ENCODE data around the gene FOXP1.

FOXP1 gene

DNA sequence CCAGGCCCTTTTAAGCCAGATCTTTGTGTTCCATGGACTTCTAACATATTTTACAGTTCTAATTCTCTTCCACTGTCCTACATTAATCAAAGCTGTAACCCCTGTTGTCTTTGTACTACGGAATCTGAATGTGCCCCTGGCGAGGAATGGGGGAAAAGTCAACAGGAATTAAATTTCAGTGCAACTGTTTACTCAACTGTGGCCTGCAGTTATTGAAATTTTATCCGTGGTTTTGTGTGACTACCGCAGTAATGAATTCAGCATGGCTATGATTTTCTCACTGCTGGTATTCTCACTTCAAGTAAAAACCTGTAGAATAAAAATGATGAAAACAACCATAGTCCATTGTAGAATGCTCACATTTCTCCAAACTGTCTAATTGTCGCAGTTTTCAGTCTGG is 388.0 kb downstream of the FOXP1 start:
- DNase-seq: no peak

DNA sequence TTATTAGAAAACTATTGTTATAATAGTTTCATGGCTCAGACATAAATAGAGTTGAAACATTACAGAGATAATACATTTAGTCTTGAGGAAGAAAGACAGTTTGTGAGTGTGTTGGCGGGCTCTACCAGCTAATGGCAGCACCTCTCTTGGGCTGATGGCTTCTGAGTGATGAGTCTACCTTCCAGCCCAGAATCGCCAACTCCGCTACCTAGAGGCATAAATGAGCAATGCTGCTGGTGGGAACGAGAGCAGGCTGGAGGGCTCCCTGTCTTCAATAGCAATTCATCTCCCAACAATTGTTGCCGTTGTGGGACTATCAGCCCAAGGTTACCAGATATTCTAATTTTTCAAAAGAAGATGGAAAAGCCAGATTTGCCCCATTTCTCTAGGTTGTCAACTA is 388.7 kb downstream of the FOXP1 start:
- no peak for DNase-seq

DNA sequence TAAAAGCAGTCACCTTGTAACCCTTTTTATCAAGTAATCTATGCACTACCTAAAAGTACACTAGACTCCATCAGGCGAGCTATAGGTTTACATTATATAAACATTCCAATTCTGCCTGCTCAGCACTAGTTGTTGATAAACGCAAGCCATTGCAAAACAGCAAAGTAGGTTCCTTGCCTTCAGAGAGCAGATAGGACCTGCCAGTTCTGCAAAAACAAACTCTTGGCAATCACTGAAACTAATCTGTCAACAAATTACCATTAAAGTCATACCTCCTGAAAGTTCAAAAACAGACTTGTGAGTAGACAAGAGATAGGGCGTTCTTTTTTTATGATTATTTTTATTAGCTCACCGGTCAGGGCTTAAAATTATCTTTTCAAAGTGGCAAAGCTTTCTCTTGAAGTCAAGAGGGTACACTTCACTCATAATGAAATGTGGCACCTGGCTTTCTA is 392.5 kb downstream of the FOXP1 start:
- DNase-seq: no peak

DNA sequence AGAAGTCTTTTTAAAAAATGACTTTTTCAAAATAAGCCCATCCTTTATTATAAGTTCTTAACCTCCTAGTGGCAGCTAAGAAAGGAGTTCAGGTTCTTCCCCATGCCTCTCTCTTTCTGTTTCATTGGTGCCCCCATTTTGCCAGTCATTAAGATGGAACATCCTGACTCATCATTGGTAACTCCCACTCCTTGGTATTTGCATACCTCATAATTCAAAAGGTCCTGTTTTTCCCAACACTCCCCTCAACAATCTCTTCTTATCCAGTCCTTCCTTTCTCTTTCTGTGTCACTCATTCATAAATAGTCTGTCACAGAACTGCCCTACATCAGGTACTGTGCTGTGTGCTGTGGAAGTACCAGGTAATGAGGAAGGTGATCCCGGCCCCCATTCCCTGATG is 394.0 kb downstream of the FOXP1 start:
- DNase-seq: no peak

DNA sequence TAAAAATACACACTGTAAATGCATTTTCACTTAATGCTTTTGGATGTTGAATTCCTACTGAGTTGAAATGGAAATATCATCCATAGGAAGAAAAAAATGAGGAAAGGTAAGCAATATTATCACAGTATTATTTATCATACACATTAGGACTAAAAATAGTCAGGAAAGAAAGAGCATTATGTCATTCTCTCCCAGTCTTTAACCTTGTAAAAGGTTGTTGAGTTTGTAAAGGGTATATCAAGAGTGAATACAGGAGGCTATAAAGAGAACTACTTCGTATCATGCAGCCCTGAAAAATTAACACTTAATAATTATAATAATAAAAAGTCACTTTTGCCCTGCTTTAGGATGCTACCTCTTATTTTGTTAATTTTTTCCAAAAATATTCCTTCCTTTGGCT is 395.8 kb downstream of the FOXP1 start:
- no peak for DNase-seq

DNA sequence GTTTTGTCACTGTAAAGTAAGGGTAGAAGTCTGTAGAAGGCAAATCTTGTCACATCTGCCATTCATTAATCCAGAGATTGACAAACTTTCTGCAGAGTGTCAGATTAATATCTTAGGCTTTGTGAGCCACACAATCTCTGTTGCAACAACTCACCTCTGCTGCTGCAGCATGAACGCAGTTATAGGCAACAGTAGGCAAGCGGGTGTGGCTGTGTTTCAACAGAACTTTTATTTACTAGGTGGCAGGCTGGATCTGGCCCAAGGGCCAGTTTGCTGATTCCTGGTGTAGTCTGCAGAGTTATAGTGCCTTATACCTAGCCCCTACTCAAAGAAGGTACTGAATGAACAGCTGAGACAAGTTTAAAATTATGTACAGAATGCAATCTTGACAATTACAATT is 396.7 kb downstream of the FOXP1 start:
- DNase-seq: no peak

DNA sequence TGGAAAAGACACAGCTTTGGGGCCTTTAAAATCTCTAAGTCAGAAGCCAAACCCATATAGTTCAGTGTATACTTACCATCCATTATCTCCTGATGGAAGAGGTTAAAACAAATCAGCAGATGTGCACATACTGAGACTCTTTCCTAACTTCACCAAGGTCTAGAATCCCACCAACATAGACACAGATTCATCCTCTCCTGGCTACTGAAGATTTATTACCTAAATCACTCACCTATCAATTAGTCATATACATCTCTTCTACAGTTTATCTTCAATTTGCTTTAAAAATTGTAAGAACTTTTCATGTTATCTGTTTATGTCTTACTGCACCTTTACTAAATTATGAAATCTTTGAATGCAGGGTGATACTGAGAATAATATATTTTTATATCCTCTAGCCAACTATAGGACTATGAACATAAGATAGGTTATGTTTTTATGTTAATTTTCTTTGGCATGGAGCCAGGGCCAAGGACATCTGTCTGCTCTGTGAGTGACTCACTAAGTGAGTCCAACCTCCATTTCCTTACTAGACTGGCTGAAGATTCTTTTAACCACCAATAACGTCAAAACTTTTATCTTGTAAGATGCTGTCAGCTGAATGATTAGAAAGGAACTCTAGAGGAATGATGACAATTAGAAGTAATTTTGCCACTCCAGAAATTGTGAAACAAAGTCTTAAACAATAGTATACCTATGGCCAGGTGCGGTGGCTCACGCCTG is 397.6 kb downstream of the FOXP1 start:
- DNase-seq: no peak

DNA sequence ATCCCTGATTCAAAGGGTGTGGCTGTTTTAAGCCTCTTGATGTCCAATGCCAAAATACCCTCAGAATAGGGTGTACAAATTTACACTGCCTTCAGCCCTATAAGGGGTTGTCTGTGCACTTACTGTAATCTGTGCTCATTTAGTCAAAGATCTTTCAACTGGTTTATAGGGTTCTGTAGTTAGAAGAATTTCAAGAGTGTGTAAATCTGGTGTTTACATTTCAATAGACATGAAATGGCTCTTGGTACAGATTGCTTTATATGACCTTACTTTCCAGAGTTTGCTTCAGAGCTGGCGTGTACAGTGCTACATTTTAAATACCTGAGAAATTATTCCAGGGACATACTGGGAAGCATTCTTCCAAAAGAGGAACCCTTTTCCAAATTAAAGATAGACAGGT is 399.3 kb downstream of the FOXP1 start:
- no peak for DNase-seq

DNA sequence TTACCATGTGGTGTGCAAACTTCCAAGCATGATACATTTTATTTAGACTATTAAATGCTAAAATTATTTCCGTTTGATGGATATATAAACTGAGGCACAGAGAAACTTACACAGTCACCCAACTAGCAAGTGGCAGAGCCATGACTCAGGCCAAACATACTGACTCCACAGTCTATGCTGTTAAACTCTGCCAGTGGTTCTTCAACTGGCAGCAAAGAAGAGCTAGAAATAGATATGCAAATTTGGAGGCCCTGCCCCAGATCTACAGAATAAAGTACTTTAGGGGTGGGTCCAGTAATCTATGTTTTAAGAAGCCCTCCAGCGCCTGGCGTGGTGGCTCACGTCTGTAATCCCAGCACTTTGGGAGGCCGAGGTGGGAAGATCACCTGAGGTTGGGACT is 400.0 kb downstream of the FOXP1 start:
- DNase-seq: no peak

DNA sequence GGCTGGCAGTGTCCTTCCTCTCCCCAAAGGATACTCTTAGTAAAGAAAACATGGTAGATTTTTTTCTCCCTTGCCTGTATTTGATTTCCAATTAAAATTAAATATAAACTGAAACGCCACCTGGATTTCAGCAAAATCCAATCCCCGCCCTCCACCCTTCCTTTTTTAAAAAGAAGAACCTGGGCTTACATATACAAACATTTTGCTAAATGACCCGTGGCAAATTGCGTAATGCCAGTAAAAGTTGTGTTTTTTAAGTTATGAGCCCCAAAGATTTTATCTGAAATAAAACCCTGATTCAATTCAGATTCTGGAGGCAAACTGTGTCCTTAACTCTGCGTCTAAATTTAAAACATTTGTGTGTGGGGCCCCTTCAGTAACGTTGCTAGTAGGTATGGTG is 403.0 kb downstream of the FOXP1 start:
- DNase-seq: no peak

DNA sequence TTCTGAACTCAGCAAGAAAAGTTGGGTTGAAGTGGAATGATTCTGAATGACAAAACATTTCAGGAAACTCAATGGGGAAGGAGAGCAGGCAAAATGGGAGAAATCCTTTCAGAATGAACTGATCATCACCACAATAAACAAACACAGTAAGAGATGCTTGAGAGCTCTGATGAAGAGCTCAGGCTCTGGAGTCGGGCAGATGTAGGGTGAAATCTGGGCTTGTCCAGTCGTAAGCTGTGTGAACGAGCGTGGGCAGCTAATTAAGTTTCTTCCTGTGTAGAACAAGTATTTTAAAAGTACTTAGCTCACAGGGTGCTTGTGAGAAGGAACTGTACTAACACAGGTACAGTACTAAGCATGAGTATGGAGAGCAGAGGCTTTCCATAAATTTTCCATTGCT is 406.2 kb downstream of the FOXP1 start:
- no peak for DNase-seq

DNA sequence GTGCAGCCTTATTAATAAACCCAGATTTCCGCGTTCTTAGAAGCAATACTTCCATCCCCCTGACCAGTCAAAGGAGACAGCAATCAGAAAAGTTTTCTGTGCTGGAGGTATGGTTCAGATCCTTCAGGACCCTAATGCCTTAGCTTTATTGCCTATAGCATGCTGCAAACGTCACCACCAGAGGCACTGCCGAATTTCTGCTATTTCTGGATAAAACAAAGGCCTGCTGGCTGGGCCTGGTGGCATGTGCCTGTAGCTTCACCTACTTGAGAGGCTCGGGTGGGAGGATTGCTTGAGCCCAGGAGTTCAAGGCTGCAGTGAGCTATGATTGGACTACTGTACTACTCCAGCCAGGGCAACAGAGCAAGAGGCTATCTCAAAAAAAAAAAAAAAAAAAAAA is 407.2 kb downstream of the FOXP1 start:
- DNase-seq: no peak

DNA sequence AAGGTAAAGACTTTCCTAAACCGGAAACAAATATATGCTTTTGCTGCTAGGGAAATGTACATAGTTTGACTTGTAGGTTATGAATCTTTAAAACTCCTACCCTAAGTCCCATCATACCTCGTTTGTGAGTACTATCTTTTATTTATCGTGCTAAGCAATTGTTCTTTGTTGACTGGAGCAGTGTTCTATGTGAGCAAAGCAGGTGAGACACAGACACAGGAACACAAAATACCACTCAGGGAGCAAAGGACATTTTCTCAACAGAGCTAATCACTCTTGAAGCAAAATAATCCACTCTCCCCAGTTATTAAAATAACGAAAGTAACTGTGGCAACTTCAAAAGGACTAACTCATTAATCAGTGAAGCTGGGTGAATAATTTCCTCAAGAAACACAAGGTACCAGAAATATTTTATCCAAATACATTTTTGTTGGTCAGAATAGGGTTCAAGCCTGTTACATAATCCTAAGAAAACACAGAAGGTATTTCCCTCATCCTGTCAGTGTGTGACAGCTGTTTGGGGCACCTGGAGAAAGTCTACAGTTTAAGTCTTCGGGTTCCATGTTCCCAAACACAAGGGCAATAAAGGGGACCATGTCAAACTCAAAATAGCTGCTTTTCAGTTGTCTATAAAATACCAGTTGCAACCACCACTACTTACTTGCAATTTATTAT is 407.7 kb downstream of the FOXP1 start:
- no peak for DNase-seq

DNA sequence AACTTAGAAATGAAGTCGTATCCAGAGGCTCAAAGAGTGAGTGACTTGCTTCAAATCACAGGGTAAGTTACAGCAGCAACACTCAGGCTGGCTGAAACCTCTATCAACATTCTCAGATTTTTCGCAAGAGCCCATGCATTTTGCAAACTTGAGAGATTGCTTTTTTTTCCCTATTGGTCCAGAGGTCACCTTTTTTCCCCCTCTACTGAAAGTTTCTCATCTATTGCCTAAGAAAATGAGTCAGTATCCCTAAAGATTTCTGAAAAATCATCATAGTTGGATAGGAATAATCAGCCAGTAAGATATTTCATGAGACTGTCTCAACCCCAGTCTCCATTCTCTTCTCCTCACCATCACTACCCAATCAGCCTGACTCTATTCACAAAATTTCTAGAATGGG is 410.6 kb downstream of the FOXP1 start:
- no peak for DNase-seq

DNA sequence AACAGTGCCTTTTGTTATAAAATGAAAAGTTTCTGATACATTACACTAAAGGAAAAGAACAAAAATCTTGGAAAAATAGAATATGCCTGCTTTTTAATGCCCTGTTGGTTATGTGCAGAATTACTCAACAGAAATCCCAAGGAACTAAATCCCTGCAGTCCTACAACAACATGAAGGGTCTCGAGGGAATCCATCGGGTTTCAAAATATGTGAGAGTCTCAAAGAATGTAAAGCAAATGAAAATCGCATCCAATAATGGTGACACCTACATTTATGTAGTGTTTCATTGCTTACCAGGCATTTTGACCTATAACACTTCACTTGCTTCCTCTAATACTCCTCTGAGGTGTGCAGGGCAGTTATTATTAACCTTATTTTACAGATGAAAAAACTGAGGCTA is 411.3 kb downstream of the FOXP1 start:
- DNase-seq: no peak

DNA sequence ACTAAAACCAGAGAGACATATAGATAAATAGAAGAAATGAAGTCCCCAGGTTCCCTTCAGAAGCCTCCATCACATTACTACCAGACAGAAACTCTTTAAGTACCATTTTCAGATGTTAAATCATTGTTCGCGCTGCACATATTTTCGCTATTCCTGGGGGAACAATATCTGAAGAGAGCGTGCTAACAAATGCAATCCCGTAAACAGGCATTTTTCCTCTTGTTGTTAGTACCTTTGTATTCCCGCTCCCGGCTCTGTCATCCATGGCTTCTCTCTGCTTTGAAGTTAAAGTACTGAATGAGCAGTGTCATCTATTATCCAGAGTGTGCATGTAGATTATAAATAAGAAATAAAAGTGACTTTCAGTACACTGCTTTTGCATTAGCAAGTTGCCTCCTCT is 412.3 kb downstream of the FOXP1 start:
- no peak for DNase-seq

DNA sequence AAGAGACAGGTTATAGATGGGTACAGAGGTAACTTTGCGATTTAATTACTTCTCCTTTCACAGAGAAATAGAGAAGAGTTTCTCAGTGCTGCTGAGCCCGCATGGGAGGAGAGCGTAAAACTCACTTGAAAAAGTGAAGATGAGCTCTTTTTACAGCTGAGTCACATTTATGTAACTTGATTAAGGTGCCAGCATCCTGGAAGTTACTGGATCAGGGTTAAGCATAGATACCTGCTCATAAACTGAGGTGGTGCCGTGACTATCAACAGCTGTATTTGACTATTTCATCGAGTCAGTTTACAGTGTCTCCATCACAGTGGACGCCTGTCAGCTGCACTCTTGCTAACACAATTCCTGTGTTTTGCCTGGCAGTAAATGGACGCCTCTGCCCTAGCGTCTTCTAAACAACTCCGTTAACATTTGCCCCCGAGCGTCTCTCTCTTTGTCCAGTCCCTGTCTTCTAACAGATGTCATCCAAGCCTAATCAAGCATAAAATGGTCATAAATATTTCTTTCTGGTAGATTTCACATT is 414.6 kb downstream of the FOXP1 start:
- DNase-seq: no peak

DNA sequence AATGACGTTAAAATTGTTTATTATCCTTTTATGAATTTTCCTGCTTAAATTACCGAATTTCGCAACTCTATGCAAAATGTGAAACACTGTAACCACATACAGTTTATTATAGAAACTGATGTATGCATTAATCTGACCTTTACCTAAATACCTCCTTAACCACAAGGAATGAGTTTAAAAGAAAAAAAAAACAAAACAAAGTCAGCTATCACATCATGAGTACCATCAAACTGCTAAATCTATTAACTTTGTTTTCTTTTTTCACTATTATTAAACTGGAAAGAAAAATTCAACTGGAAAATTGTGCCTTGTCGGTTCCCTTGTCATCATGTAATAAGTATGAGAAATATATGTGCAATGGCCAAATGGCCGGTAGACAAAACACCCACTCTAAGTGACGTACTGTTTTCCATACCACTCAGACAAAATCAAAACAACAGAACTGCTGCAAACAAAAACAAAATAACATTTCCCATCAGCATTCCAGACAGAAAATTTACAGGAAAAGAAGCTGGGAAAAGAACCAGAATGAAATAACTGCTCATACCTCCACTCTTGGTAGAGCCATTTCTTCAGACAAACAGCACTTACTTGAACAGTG is 415.3 kb downstream of the FOXP1 start:
- DNase-seq: no peak

DNA sequence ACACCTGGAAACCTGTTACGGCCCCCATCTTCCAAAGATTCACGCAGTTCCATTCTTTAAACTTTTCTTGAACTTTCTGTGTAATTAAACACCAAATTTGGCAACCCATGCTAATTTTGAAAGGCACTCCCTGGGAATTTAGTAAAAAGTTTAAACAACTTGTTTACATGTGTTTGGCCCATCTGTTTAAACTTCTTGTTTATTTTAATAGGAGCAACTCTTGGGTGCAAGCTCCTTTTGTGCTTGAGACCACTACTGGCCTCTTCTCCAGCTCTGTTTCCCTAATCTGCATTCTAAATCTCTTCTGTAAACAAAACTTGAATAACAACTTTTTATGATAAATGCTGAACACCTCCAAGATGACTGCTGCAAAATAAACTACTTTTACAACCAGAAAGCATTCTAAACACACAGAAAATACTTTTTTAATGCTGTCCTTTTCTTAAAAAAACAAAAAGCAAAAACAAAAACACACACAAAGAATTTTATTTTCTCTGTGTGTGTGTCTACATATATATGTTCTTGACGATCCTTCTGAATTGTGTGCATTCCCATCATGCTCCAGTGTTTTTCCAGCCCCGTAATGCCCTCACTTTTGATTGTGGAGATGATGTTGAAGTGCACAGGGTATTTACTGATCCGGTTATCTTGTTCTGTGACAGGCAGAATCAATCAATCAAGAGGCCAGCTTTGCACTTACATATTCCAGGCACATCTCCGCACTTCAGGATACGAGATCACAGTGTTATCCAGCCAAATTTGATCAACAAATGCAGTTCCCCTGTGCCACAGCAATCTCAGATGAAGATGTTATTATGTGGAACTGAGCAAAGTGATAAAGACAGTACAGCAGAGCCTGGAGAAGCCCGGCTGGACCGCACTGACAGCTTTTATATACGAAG is 416.9 kb downstream of the FOXP1 start:
- DNase-seq: no peak

DNA sequence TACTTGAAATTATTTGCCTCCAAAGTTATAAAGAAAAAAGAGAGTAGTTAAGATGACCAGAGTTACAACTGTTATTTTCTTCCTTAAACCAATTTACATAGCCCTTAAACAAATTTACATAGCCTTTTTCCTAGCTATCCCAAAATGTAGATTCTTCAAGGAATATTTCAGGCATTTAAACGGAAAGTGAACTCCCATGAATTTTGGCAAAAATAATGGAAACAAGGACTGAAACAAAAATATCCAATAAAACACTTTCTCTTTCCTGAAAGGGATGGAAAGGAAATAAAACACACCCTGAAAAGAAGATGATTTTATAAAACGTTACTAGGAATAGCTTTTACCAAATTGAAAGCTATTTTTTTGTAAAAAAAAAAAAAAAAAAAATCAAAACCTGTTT is 418.6 kb downstream of the FOXP1 start:
- DNase-seq: no peak

DNA sequence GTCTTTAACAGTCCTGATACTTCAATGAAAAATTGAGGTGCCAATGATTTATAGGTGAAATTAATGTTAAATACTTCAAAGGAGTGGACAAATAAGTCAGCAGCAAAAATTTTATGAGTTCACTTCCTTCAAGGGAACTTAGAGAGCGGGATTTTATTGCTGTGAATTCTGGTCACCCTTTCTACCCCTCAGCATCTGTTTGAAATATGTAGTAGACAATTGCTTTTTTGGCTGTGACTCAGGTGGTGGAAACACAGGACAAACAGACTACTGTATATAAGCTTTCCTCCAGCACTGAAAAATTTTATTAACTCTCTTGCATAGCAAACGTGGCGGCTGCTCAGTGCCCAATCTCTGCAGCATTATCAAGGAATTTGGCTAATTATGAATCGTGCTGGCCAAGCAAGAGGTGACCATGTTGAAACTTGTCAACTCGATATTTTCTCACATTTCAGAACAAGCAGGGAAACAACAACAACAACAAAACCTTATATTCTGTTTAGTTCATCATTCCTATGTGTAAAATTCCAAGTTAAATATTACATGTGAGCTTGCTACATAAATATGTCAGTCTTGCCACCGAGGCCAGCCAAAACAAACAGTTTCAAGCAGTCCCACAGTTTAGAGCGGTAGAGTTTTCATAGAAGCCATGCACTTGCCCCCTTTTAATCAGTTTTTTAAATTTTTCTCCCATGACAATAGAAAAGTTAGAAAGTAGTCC is 420.2 kb downstream of the FOXP1 start:
- no peak for DNase-seq

DNA sequence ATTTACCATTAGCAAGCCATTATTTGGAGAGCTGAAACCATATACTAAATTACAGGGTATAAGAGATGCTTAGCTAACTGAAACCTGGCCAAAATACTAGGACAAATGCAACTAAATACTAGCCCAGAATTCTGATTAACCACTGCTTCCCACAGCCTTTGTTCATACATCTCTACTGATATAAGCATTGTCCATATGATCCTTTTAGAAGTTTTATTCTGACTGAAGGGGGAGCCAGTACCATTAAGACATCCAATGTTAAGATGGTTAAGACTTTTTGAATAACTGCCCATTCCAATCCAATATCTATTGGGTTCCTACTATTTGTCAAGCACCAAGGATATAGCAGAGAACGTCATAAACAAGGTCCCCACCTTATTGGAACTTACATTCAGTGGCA is 421.3 kb downstream of the FOXP1 start:
- no peak for DNase-seq

All from cortex of kidney (tissue), 1 donor.